WTC11 (cell line): Measurements from ENCODE around the gene HCRTR1.

ENCODE experiments used
- ATF2 ChIP-seq: sonication (generic); formaldehyde crosslinking; IDR thresholded peaks from 2 replicates; pipeline ENCODE4 v1.8.1; 2022; ENCODE audit warnings: low read depth, missing genetic modification reagents, borderline replicate concordance
- ATF3 ChIP-seq: sonication (generic); formaldehyde crosslinking; conservative IDR thresholded peaks from 2 replicates; pipeline ENCODE4 v1.8.1; 2022; ENCODE audit warnings: mild to moderate bottlenecking, missing genetic modification reagents
- CBFB ChIP-seq: sonication (generic); formaldehyde crosslinking; IDR thresholded peaks from 2 replicates; pipeline ENCODE4 v1.8.1; 2022; ENCODE audit warnings: mild to moderate bottlenecking, low read depth, missing genetic modification reagents
- CREM ChIP-seq: sonication (generic); formaldehyde crosslinking; IDR thresholded peaks from 2 replicates; pipeline ENCODE4 v1.8.1; 2022; ENCODE audit warnings: mild to moderate bottlenecking, missing genetic modification reagents, moderate library complexity
- HMGXB4 ChIP-seq: sonication (generic); formaldehyde crosslinking; IDR thresholded peaks from 2 replicates; pipeline ENCODE4 v1.8.1; 2023; ENCODE audit warnings: mild to moderate bottlenecking, moderate library complexity, missing genetic modification reagents
- IRF2 ChIP-seq: sonication (generic); formaldehyde crosslinking; IDR thresholded peaks from 2 replicates; pipeline ENCODE4 v1.8.0; 2022; ENCODE audit warnings: low read depth, missing genetic modification reagents, borderline replicate concordance
- MAX ChIP-seq: sonication (generic); formaldehyde crosslinking; IDR thresholded peaks from 2 replicates; pipeline ENCODE4 v1.8.0; 2022; ENCODE audit warnings: mild to moderate bottlenecking, missing genetic modification reagents
- NFYB ChIP-seq: sonication (generic); formaldehyde crosslinking; conservative IDR thresholded peaks from 2 replicates; pipeline ENCODE4 v1.8.0; 2022; ENCODE audit warnings: low read depth, missing genetic modification reagents
- NR3C1 ChIP-seq: sonication (generic); formaldehyde crosslinking; conservative IDR thresholded peaks from 2 replicates; pipeline ENCODE4 v1.8.1; 2023; ENCODE audit warnings: low read depth, mild to moderate bottlenecking, missing genetic modification reagents
- TEAD4 ChIP-seq: sonication (generic); formaldehyde crosslinking; IDR thresholded peaks from 2 replicates; pipeline ENCODE4 v1.8.0; 2022; ENCODE audit warnings: mild to moderate bottlenecking, missing genetic modification reagents
- USF2 ChIP-seq: sonication (generic); formaldehyde crosslinking; IDR thresholded peaks from 2 replicates; pipeline ENCODE4 v1.8.1; 2023; ENCODE audit warnings: mild to moderate bottlenecking, missing genetic modification reagents, moderate library complexity
- ZNF121 ChIP-seq: sonication (generic); formaldehyde crosslinking; IDR thresholded peaks from 2 replicates; pipeline ENCODE4 v1.8.0; 2023; ENCODE audit warnings: missing genetic modification reagents
- TF ChIP-seq, protein P1 (sequence below): fragments of 200-600 bp; IDR thresholded peaks from 2 replicates; pipeline ENCODE4 v1.8.0; 2022; ENCODE audit warnings: antibody characterized with exemption

GRCh38 chr1:31670593-31670964, 53.1 kb downstream of the HCRTR1 start:
- TF ChIP-seq HMGXB4 (CRISPR knock-in tag) (no peak), IRF2 (no peak), MAX (CRISPR knock-in tag) (no peak), ZNF121 (CRISPR knock-in tag) (no peak), NR3C1 (no peak), CREM (CRISPR knock-in tag) (no peak), CBFB (no peak), ATF3 (no peak), NFYB (CRISPR knock-in tag) (no peak), ATF2 (CRISPR knock-in tag) (no peak), USF2 (CRISPR knock-in tag) (no peak), TEAD4 (CRISPR knock-in tag) (no peak)
- TF ChIP-seq, protein P1, sequence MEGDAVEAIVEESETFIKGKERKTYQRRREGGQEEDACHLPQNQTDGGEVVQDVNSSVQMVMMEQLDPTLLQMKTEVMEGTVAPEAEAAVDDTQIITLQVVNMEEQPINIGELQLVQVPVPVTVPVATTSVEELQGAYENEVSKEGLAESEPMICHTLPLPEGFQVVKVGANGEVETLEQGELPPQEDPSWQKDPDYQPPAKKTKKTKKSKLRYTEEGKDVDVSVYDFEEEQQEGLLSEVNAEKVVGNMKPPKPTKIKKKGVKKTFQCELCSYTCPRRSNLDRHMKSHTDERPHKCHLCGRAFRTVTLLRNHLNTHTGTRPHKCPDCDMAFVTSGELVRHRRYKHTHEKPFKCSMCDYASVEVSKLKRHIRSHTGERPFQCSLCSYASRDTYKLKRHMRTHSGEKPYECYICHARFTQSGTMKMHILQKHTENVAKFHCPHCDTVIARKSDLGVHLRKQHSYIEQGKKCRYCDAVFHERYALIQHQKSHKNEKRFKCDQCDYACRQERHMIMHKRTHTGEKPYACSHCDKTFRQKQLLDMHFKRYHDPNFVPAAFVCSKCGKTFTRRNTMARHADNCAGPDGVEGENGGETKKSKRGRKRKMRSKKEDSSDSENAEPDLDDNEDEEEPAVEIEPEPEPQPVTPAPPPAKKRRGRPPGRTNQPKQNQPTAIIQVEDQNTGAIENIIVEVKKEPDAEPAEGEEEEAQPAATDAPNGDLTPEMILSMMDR = no peak
